IPS-18c (cell line): ENCODE results near the gene PITHD1.
"Not testable (repeated sequence)": the region's sequence is repeated elsewhere in the genome, so short reads cannot be mapped to it uniquely, and the experiment has no call there.

Experiments used
- H3K4me3 ChIP-seq: 2 replicates; pipeline ENCODE4 v1.7.0; 2013; ENCODE audit warnings: low read depth, mild to moderate bottlenecking, low read length, moderate library complexity; ENCODE audit not compliant: insufficient read depth
- H3K9me3 ChIP-seq: one replicate; pipeline ENCODE4 v1.6.1; 2013; ENCODE audit warnings: mild to moderate bottlenecking, low read length, moderate library complexity; ENCODE audit not compliant: control insufficient read depth, insufficient read depth

PITHD1 gene

GRCh38 chr1:23805025-23805424, 26.8 kb downstream of the PITHD1 start:
- Histone ChIP-seq H3K4me3 (no peak overlapping the region), H3K9me3 (no peaks in the 10 kb centered on the region)

DNA sequence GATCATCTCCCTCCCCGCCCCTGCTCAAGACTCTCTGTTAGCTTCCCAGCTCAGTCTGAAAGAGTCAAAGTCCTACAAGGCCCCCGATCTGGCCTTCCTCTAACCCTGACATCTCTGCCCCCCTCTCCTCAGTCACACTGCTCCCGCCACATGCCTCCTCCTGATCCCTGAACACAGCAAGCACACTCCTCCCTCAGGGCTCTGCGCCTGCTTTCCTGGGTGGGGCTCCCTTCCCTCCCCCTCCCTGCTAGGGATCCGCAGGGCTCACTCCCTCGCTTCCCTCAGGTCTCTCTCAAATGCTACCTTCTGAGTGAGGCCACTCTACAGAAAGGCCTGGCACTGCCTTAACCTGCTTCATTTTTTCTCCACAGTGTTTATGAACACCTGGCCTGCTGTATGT, 28.1 kb downstream of the PITHD1 start:
- H3K9me3 ChIP-seq = no peaks in the 10 kb centered on the region
- H3K4me3 ChIP-seq = no peak overlapping the region

- H3K4me3 ChIP-seq = no peak overlapping the region
- no peaks in the 10 kb centered on the region for H3K9me3 ChIP-seq
These were observed 29.2 kb downstream of the PITHD1 start for GRCh38 chr1:23807453-23807852.

GRCh38 chr1:23809751-23810171, 31.5 kb downstream of the PITHD1 start:
- Histone ChIP-seq H3K4me3 (no peak overlapping the region), H3K9me3 (no peaks in the 10 kb centered on the region)

- H3K9me3 ChIP-seq = no peaks in the 10 kb centered on the region
- no peak overlapping the region for H3K4me3 ChIP-seq
These were observed 32.8 kb downstream of the PITHD1 start for GRCh38 chr1:23810818-23811540.

- Histone ChIP-seq H3K4me3 (no peak overlapping the region), H3K9me3 (no peaks in the 10 kb centered on the region)
These were observed 35.8 kb downstream of the PITHD1 start for GRCh38 chr1:23814016-23814415.

- Histone ChIP-seq H3K4me3 (no peak overlapping the region), H3K9me3 (no peaks in the 10 kb centered on the region)
These were observed 38.1 kb downstream of the PITHD1 start for GRCh38 chr1:23816361-23816760.

GRCh38 chr1:23816906-23817305, 38.7 kb downstream of the PITHD1 start:
- Histone ChIP-seq H3K9me3 (no peaks in the 10 kb centered on the region), H3K4me3 (no peak overlapping the region)

DNA sequence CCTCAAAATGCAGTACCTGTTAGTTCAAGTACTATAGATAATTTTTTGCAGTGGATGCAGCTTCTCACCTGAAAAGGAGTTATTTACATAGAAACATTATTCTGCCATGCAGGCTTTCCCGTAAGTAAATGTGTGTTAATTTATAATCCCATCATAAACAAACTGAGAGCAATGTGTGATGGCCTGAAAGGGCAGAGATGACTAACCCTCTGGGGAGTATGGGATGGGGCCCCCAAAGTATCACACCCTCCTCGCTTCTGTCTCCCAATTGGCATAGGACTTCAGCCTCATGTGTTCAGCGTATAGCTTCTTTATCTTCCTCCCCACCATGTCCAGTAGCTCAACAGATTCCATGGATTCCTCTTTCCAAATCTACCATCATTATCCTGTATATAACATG, 39.4 kb downstream of the PITHD1 start:
- Histone ChIP-seq H3K4me3 (no peak overlapping the region), H3K9me3 (no peaks in the 10 kb centered on the region)

GRCh38 chr1:23823767-23824166, 45.5 kb downstream of the PITHD1 start:
- no peak overlapping the region for H3K4me3 ChIP-seq
- no peaks in the 10 kb centered on the region for H3K9me3 ChIP-seq

- H3K4me3 ChIP-seq = peak overlapping the region; percentile 83
- H3K9me3 ChIP-seq = no peaks in the 10 kb centered on the region
These were observed 46.5 kb downstream of the PITHD1 start for GRCh38 chr1:23824711-23825075.

DNA sequence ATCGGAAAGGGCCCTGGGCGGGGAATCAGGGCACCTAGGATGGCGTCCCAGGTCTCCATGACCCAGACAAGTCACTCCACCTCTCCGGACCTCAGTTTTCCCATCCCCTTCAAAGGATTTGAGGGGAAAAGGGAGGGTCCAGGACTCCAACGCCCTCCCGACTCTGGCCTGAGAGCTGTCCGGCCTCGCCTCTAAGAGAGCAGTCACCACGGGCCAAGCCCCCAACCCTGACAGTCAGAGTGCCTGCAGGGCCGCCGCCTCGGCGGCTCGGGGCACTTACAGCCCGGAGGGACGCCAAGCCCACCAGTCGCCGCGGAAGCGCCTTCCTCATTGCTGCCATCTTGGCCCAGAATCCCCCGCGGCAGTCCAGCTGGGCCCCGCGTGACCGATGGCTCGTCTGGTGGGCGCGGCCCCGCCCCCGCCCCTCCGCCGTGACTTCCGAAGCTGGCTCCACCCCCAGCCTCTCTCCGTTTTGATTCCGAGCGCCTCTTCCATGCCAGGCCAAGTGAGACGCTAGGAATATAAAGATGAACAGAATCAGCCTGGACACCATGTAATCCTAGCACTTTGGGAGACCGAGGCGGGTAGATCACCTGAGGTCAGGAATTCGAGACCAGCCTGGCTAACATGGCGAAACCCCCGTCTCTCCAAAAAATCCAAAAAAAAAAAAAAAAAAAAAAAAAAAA, 47.0 kb downstream of the PITHD1 start, which contains the start of gene HMGCL:
Gene HMGCL, minus strand, starts transcription at position 354 of the 686 bp plus-strand sequence. Its CDS starts 14 bp downstream, at position 340.
- H3K4me3 ChIP-seq = peak within 1 kb of the TSS; percentile 83
- no peaks in the 10 kb centered on the region for H3K9me3 ChIP-seq

DNA sequence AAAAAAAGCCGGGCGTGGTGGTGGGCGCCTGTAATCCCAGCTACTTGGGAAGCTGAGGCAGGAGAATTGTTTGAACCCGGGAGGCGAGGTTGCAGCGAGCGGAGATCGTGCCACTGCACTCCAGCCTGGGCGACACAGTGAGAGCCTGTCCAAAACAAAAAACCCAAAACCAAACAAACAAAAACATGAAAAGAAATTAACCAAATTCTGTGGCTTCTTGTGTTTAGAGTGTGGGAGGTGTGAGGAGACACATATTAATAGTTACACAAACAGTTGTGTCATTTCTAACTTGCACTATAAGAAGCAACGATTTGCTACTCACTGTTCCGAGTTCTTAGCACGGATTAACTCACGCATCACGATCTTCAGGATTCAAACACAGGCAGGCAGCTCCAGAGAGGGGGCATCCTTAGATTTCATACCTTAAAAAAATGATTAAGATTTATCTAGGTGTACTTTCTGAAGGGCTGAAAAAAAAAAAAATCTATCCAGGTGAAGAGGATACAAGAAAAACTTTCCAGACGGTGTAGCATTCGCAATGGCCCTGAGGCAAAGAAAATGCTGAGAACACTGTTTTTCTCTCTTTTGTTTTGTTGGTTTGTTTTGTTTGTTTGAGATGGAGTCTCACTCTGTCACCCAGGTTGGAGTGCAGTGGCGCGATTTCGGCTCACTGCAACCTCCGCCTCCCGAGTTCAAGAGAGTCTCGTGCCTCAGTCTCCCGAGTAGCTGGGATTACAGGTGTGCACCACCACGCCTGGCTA, 47.7 kb downstream of the PITHD1 start:
- H3K4me3 ChIP-seq = peak overlapping the region; percentile 25; the same call in 1 of the 2 replicates
- H3K9me3 ChIP-seq = no peaks in the 10 kb centered on the region

- not testable (repeated sequence) for H3K9me3 ChIP-seq, H3K4me3 ChIP-seq
These were observed 48.4 kb downstream of the PITHD1 start for GRCh38 chr1:23826590-23826989.

DNA sequence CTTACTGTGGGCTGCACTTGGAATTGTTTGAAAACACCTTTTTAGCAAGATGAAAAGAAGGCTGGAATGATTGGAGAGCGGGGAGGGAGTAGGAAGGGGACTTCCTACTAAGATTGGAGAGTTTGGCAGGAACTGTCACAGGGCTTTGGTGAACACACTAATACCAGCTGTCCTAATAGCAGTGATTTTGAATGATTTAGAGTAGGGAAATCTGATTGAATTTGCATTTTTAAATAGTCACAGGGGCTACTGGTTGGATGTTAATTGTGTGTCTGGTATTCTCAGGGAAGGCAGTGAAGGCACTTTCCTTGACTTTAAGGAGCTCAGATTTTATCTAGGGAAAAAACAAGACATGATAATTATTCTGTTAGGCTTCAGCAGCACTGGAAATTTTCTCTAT, 49.5 kb downstream of the PITHD1 start:
- Histone ChIP-seq H3K9me3 (no peaks in the 10 kb centered on the region), H3K4me3 (no peak overlapping the region)

DNA sequence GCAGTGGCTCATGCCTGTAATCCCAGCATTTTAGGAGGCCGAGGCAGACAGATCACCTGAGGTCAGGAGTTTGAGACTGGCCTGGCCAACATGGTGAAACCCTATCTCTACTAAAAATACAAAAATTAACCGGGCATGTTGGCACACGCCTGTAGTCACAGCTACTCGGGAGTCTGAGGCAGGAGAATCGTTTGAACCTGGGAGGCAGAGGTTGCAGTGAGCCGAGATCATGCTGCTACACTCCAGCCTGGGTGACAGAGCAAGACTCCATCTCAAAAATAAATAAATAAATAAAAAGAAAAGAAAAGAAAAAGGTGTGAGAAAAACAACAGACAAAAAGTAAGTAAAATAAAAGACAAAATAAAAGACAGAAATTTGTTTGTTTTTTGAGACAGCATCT, 55.9 kb downstream of the PITHD1 start:
- not testable (repeated sequence) for H3K4me3 ChIP-seq, H3K9me3 ChIP-seq

DNA sequence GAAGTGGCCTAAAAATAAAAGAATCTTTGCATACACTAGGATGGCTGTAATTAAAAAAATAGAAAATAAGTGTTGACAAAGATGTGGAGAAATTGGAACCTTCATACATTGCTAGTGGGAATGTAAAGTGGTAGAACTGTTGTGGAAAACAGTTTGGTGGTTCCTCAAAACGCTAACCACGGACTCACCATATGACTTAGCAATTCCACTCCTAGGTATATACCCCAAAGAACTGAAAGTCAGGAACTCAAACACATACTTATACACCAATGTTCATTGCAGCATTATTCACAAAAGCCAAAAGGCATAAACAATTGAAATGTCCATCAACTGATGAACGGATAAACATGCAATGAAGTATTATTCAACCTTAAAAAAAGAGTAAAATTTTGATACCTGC, 57.8 kb downstream of the PITHD1 start:
- no peaks in the 10 kb centered on the region for H3K9me3 ChIP-seq
- no peak overlapping the region for H3K4me3 ChIP-seq
